NOMO-1 treated with DMSO at 0.1 percent for 48 hours (cell line): ENCODE data around the gene GPS1.

Experiments
- DNase-seq: peaks from one replicate; lab custom pipeline; 2025; ENCODE audit not compliant: unreplicated experiment; lab: John Stamatoyannopoulos, UW

GPS1 gene

GRCh38 chr17:82041144-82041814 lies 10.4 kb upstream of the GPS1 start:
- peak; percentile 10 for DNase-seq

GRCh38 chr17:82042649-82043048 lies 9.0 kb upstream of the GPS1 start:
- DNase-seq = no peak

- DNase-seq = no peak
These were observed 8.2 kb upstream of the GPS1 start for GRCh38 chr17:82043507-82043906.

GRCh38 chr17:82045936-82046484 lies 5.7 kb upstream of the GPS1 start:
- DNase-seq = no peak

GRCh38 chr17:82046903-82047302 lies 4.8 kb upstream of the GPS1 start:
- no peak for DNase-seq

- no peak for DNase-seq
These were observed 4.3 kb upstream of the GPS1 start for GRCh38 chr17:82047379-82047778.

- DNase-seq = no peak
These were observed 3.7 kb upstream of the GPS1 start for GRCh38 chr17:82047914-82048570.

GRCh38 chr17:82048571-82048971 lies 3.1 kb upstream of the GPS1 start:
- no peak for DNase-seq

- DNase-seq = no peak
These were observed 2.6 kb upstream of the GPS1 start for GRCh38 chr17:82049106-82049505.

GRCh38 chr17:82049521-82049971 lies 2.2 kb upstream of the GPS1 start:
- no peak for DNase-seq

- DNase-seq = no peak
These were observed 1.4 kb upstream of the GPS1 start for GRCh38 chr17:82050152-82050760.

- DNase-seq = no peak
These were observed 697 bp upstream of the GPS1 start for GRCh38 chr17:82050761-82051641.

GRCh38 chr17:82052638-82053059 lies 951 bp downstream of the GPS1 start:
- no peak for DNase-seq

GRCh38 chr17:82053130-82053529 lies 1.4 kb downstream of the GPS1 start:
- no peak for DNase-seq

- DNase-seq = no peak
These were observed 2.0 kb downstream of the GPS1 start for GRCh38 chr17:82053556-82054263.

- DNase-seq = no peak
These were observed 2.8 kb downstream of the GPS1 start for GRCh38 chr17:82054351-82055022.

- no peak for DNase-seq
These were observed 3.6 kb downstream of the GPS1 start for GRCh38 chr17:82055023-82055964.

GRCh38 chr17:82055965-82056728 lies 4.4 kb downstream of the GPS1 start:
- no peak for DNase-seq
